Glutamatergic neuron (in vitro differentiated cells): ENCODE results near the gene SLC66A2. TPM values are rescaled to one million over a fixed set of nuclear protein-coding genes. Genes with fewer than 3 reads are reported as not detected.
A peak's percentile ranks its signal among the peaks of the same experiment; 100 is the strongest.

Experiments used
- DNase-seq: peaks from one replicate; pipeline ENCODE4 v3.0.0; 2022
- H3K27ac Mint-ChIP-seq: one replicate; pipeline ENCODE4 v1.8.0; 2020; ENCODE audit warnings: mild to moderate bottlenecking, mixed read lengths, inconsistent platforms; ENCODE audit not compliant: unreplicated experiment
- H3K27me3 Mint-ChIP-seq: one replicate; pipeline ENCODE4 v1.8.0; 2020; ENCODE audit warnings: mild to moderate bottlenecking, moderate library complexity, mixed read lengths, inconsistent platforms; ENCODE audit not compliant: unreplicated experiment
- H3K36me3 Mint-ChIP-seq: one replicate; pipeline ENCODE4 v1.8.0; 2020; ENCODE audit warnings: mild to moderate bottlenecking, mixed read lengths, inconsistent platforms; ENCODE audit not compliant: unreplicated experiment
- H3K4me1 Mint-ChIP-seq: one replicate; pipeline ENCODE4 v1.8.0; 2020; ENCODE audit warnings: mild to moderate bottlenecking, low read depth, mixed read lengths, inconsistent platforms; ENCODE audit not compliant: unreplicated experiment
- H3K4me3 Mint-ChIP-seq: one replicate; pipeline ENCODE4 v1.8.0; 2020; ENCODE audit warnings: mild to moderate bottlenecking, mixed read lengths, inconsistent platforms; ENCODE audit not compliant: unreplicated experiment
- H3K9me3 Mint-ChIP-seq: one replicate; pipeline ENCODE4 v1.8.0; 2020; ENCODE audit warnings: mild to moderate bottlenecking, moderate library complexity, mixed read lengths, inconsistent platforms; ENCODE audit not compliant: unreplicated experiment
- total RNA-seq: library from RNA; stranded (reverse); fragmentation: NEBNext Ultra II Directional; extraction: Animal tissue kit (Norgen Biotek cat#: 25700); gene quantifications from one replicate; pipeline ENCODE4 v1.2.1, GENCODE V29; 2021; ENCODE audit not compliant: unreplicated experiment
- TF ChIP-seq, protein P1 (sequence below): fragments of 200-600 bp; sonication (generic); IDR thresholded peaks from one replicate; pipeline ENCODE4 v1.5.0; 2021; ENCODE audit not compliant: partially characterized antibody, unreplicated experiment

The SLC66A2 gene
- total RNA-seq, 1 donor from 2014 or later = 56.6 TPM

DNA sequence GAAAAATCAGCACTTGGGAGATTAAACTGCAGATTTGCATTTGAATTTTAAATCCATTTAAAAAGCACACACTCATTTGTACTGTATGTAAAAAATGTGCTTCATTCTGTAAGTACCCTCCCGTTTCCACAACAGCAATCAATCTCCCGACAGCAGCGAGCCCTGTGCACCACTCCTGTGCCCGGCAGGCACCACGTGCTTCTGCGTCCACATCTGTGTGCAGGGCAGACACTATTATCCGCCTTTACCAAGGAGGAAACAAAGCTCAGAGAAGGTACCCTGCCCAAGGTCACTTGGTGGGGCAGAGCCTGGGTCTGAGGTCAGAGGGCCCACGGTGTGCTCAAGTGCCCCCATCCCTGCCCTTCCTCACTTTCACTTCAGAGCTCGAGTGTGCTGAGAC lies 20.5 kb upstream of the SLC66A2 start:
- peaks cover 8% of the 10 kb centered on the region for H3K36me3 Mint-ChIP-seq
- H3K4me1 Mint-ChIP-seq = peaks cover 4% of the 10 kb centered on the region
- H3K27me3 Mint-ChIP-seq = peaks cover 3% of the 10 kb centered on the region
- no peak overlapping the region for H3K4me3 Mint-ChIP-seq
- TF ChIP-seq, protein P1, sequence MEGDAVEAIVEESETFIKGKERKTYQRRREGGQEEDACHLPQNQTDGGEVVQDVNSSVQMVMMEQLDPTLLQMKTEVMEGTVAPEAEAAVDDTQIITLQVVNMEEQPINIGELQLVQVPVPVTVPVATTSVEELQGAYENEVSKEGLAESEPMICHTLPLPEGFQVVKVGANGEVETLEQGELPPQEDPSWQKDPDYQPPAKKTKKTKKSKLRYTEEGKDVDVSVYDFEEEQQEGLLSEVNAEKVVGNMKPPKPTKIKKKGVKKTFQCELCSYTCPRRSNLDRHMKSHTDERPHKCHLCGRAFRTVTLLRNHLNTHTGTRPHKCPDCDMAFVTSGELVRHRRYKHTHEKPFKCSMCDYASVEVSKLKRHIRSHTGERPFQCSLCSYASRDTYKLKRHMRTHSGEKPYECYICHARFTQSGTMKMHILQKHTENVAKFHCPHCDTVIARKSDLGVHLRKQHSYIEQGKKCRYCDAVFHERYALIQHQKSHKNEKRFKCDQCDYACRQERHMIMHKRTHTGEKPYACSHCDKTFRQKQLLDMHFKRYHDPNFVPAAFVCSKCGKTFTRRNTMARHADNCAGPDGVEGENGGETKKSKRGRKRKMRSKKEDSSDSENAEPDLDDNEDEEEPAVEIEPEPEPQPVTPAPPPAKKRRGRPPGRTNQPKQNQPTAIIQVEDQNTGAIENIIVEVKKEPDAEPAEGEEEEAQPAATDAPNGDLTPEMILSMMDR = no peak
- DNase-seq = no peak
- H3K9me3 Mint-ChIP-seq = peaks cover 3% of the 10 kb centered on the region
- no peak overlapping the region for H3K27ac Mint-ChIP-seq

DNA sequence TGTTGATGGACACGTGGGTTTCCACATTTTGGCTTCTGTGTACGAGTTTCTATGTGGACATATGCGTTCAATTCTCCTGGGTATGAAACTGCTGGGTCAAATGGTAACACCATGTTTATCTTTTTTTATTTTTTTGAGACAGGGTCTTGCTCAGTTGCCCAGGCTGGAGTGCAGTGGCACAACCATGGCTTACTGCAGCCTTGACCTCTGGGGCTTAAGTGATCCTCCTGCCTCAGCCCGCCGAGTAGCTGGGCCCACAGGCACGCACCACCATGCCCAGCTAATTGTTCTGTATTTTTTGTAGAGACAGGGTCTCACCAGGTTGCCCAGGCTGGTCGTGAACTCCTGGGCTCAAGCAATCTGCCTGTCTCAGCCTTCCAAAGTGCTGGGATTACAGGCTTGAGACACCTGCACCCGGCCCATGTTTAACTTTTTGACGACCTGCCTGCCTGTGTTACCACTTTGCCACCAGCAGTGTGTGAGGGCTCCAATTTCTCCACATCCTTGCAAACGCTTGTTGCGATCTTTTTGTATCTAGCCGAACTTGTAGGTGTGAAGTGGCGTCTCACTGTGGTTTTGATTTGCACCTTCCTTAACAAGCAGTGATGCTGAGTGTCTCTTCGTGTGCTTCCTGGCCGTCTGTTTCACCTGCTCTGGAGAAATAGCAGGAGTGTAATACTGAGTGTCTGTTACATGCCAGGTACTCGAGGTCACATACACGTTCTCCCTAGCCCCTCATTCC lies 19.9 kb upstream of the SLC66A2 start:
- Mint-ChIP-seq H3K36me3 (peaks cover 8% of the 10 kb centered on the region), H3K4me3 (peak overlapping the region; percentile 2)

DNA sequence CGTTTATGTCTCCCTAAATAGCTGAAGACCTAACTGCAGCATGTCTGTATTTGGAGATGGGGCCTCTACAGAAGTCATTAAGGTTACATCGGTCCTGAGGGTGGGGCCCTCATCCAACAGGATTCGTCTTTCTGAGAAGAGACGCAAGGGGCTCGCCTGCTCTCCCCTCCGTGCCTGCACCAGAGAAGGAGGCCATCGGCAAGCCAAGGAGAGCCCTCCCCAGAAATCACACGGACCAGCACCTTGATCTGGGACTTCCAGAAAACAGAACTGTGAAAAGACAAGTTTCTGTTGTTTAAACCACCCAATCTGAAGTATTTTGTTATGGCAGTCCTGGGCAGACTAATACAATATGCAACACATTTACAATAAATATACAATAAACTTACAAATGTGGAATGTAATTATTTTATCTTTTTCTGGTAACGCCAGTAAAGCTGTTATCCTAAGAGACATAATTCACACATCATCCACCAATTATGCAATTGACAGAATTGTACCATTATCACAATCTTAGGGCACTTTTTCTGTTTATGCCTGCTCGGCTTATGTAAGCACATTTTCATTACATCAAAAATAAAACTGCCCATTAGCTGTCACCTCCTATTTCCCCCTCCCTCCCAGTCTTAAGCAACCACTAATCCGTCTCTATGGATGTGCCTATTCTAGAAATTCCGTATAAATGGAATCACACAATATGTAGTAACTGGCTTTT lies 19.1 kb upstream of the SLC66A2 start:
- Mint-ChIP-seq H3K36me3 (peaks cover 8% of the 10 kb centered on the region), H3K4me1 (peaks cover 4% of the 10 kb centered on the region), H3K9me3 (peaks cover 3% of the 10 kb centered on the region), H3K27ac (no peak overlapping the region), H3K4me3 (no peak overlapping the region), H3K27me3 (peaks cover 1% of the 10 kb centered on the region)
- DNase-seq = no peak
- TF ChIP-seq, protein P1 = no peak

More for the DNA sequence above, 19.9 kb upstream of the SLC66A2 start:
- Mint-ChIP-seq H3K9me3 (peaks cover 3% of the 10 kb centered on the region), H3K27me3 (peaks cover 3% of the 10 kb centered on the region), H3K4me1 (peaks cover 4% of the 10 kb centered on the region), H3K27ac (no peak overlapping the region)
- no peak for DNase-seq
- TF ChIP-seq, protein P1 = no peak

DNA sequence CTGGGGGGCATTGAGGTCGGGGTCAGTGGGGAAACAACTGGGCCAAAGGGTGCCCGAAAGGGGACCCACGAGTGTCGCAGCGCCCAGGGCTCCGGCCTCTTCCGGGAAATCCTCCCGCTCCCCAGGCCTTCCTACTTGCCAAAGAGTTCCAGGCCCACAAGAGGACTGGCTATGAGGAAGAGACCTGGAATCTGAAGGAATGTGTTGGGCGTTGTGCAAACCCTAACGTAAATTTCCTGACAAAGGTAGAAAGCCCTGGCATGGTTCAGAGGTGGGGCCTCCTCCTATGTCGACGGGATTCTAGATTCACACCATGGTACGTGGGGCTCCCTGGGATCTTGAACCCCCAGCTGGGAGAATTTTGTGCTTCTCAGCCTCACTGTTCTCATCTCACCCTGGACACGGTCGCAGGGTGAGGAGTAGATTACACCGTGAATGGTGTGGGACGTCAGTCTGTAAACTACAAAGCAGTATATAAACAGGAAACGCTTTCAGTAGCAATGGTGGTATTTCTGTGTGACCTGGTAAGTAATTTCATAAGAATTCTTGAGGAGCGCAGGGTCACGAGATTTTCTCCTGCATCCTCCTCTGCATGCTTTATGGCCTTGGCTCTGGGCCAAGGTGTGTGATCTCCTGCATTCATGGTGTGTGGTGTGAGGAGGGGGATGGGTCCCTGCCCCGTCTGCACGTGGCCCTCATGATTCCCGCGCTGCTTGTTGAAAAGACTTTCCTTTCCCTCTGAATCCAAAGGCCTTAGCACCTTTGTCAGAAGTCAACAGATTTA lies 13.9 kb upstream of the SLC66A2 start:
- peaks cover 2% of the 10 kb centered on the region for H3K9me3 Mint-ChIP-seq
- H3K36me3 Mint-ChIP-seq = no peaks in the 10 kb centered on the region
- H3K4me1 Mint-ChIP-seq = peaks cover 9% of the 10 kb centered on the region
- TF ChIP-seq, protein P1 = no peak
- peak; percentile 14 for DNase-seq
- peak overlapping the region; percentile 59 for H3K4me3 Mint-ChIP-seq
- H3K27ac Mint-ChIP-seq = no peak overlapping the region
- H3K27me3 Mint-ChIP-seq = peaks cover 5% of the 10 kb centered on the region
